ENCODE measurements around the gene TNS3.

Gene TNS3

GRCh38 chr7:47451851-47452205 is 130.1 kb downstream of the TNS3 start:
- no peak for TF ChIP-seq CTCF (IDR thresholded peaks at IDR 0.05; ENCODE audit: low read depth, low read length)
- H3K4me3 ChIP-seq (ENCODE audit: low read depth, low read length) = no peak overlapping the region

- H3K4me3 ChIP-seq (ENCODE audit: low read depth, low read length) = no peak overlapping the region
- no peak for TF ChIP-seq CTCF (IDR thresholded peaks at IDR 0.05; ENCODE audit: low read depth, low read length)
These were observed 131.9 kb downstream of the TNS3 start for GRCh38 chr7:47449810-47450590.

- H3K4me3 ChIP-seq (ENCODE audit: low read depth, low read length) = no peak overlapping the region
- TF ChIP-seq CTCF (IDR thresholded peaks at IDR 0.05; ENCODE audit: low read depth, low read length) = no peak
These were observed 132.9 kb downstream of the TNS3 start for GRCh38 chr7:47448971-47449370.

- no peak for TF ChIP-seq CTCF (IDR thresholded peaks at IDR 0.05; ENCODE audit: low read depth, low read length)
- no peak overlapping the region for H3K4me3 ChIP-seq (ENCODE audit: low read depth, low read length)
These were observed 134.1 kb downstream of the TNS3 start for GRCh38 chr7:47447621-47448349.

GRCh38 chr7:47446871-47447466 is 134.9 kb downstream of the TNS3 start:
- H3K4me3 ChIP-seq (ENCODE audit: low read depth, low read length) = no peak overlapping the region
- no peak for TF ChIP-seq CTCF (IDR thresholded peaks at IDR 0.05; ENCODE audit: low read depth, low read length)

- TF ChIP-seq CTCF (IDR thresholded peaks at IDR 0.05; ENCODE audit: low read depth, low read length) = peak; percentile 40; the same call in 1 of the 2 replicates
- no peak overlapping the region for H3K4me3 ChIP-seq (ENCODE audit: low read depth, low read length)
These were observed 137.4 kb downstream of the TNS3 start for GRCh38 chr7:47444376-47445098.

Measured in WI38 (cell line).